GM12892 (cell line): Measurements from ENCODE around the gene NSRP1.

Experiments used
- POLR2A ChIP-seq: IDR thresholded peaks from 2 replicates; pipeline ENCODE4 v1.6.1; 2011; ENCODE audit warnings: low read depth, low read length, control low read depth
- POLR2AphosphoS5 ChIP-seq: IDR thresholded peaks from 2 replicates; pipeline ENCODE4 v1.6.1; 2011; ENCODE audit warnings: low read depth, low read length, control low read depth
- TAF1 ChIP-seq: IDR thresholded peaks from 2 replicates; pipeline ENCODE4 v1.6.1; 2011; ENCODE audit warnings: low read depth, mild to moderate bottlenecking, control low read depth, low read length, borderline replicate concordance

DNA sequence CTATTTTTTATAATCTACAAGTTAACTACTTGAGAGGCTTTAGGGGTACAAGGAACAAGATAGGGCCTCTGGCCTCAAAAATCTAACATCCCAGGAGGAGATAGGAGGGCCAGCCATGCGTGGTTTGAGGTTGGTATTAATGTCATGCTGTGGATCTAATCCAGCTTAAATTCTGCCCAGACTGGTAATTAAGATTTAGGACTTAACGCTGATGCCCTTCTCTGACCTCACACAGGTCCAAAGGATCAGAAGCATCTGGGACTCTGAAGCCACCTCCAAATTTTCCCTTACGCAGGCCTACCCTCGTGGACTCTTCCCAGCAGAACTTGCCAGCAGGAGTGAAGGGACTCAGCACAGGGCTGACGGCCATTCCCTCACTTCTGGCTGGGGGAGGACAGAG, 103.8 kb downstream of the NSRP1 start:
- TF ChIP-seq POLR2A = no peak
- no peak for TF ChIP-seq POLR2AphosphoS5
- no peak for TF ChIP-seq TAF1
